NCI-H2171 treated with DMSO at 0.1 percent for 48 hours (cell line): ENCODE data around the gene CTSW.

Experiments used
- DNase-seq: peaks from one replicate; lab custom pipeline; 2025; lab: John Stamatoyannopoulos, UW

The CTSW gene

DNA sequence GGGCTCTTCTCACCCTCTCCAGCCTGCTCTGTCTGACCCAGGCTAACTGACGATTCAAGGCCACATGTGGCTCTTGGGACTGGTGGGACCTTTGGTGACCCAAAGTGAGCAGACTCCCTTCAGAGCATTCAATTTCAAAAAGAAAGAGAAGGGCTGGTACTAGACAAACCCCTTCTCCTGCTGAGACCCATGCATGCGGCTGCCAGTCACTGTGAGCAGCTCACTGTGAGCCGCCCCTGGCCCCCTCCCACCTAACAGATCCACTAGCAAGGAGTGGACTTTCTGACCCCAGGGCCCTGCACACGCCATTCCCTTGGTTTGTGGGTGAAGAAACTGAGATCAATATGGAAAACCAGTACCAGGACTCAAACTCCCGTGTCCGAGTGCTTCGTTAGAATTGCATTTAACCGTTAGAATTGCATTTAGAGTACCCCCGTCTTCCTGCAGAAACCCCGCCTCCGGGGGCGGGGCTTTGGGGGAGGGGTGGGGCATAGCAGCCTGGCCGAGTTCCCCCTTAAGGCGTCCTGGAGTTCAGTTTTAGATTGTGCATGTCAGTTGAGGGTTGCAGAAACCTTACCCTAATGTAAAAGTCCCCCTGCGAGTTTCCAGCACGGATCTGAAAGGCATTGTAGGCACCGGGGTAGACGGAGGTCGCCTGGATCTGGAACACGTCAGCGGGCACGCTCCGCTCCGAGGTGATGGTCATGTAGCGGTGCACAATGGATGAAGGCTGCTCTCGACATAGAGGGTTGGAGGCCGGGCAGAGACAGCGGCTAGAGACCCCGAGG is 12.2 kb upstream of the CTSW start:
- no peak for DNase-seq

DNA sequence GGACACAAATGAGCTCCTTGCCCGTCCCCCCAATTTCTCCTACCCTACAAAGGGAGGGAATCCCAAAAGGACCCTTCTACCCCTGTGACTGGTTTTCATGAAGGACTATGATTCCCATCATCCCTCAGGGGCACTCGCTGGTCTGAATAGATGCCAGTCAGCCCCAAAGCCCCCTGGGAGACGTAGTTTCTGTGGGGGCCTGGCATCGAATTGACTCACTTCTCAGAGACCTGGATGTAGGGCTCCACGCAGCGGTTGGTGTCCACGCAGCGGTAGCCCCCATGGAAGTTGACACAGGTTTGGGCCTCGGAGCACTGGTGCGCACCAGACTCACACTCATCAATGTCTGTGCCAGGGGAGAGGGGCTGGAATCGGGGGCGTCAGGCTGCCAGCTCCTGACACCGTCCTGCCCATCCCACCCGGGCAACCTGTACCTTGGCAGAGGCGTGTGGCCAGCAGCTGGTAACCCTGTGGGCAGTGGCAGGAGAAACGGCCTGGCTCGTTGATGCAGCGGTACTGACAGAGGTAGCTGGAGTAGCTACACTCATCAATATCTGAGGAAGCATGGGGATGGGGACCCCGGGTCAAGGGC is 11.5 kb upstream of the CTSW start:
- no peak for DNase-seq

- DNase-seq, result no peak
These were observed 10.7 kb upstream of the CTSW start for GRCh38 chr11:65868907-65869306.

- DNase-seq, result peak; percentile 56
These were observed 9.9 kb upstream of the CTSW start for GRCh38 chr11:65869643-65870306.

GRCh38 chr11:65870307-65870658 is 9.4 kb upstream of the CTSW start:
- DNase-seq, result no peak

DNA sequence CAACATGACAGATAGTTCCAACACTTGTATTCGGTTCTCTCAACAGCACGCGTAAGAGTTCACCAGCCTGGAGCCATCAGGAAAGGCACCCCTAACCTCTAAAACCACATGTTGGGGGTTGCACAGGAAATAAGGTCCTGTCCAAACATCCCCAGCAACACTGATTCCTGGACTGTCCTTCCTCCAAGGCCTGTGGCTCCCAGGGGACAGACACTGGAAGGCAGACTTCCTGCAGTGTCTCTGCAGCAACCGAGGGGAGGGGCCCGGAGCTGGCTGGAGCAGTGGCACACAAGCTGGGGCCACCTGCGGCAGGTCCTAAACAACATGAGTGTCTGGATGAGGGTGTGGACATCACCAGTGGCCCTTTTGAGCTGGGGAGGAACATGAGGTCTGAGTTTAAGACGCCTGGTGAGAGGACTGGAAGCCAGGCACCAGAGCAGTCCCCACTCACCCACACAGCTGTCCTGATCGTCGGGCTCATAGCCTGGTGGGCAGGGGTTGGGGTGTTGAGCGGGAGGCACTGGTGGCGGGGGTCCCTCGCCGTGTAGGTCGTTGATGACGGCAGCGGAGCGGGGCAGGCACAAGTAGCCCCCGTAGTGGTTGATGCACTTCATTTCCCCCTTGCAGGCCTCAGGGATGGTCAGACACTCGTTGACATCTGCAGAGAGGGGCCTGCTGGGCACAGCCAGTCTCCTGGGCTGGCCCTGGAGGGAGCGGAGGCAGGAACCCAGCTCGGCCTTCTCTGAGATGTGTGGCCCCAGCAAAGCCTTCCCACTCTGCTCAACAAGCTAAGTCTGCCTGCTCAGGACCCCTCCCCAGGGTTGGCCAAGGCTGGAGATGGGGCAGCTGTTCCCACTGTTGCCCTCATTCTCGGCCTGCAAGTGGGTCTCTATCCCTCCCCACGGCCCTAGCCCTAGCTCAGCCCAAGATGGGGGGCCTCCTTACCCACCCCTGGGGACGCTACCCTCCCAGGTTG is 8.6 kb upstream of the CTSW start:
- no peak for DNase-seq

DNA sequence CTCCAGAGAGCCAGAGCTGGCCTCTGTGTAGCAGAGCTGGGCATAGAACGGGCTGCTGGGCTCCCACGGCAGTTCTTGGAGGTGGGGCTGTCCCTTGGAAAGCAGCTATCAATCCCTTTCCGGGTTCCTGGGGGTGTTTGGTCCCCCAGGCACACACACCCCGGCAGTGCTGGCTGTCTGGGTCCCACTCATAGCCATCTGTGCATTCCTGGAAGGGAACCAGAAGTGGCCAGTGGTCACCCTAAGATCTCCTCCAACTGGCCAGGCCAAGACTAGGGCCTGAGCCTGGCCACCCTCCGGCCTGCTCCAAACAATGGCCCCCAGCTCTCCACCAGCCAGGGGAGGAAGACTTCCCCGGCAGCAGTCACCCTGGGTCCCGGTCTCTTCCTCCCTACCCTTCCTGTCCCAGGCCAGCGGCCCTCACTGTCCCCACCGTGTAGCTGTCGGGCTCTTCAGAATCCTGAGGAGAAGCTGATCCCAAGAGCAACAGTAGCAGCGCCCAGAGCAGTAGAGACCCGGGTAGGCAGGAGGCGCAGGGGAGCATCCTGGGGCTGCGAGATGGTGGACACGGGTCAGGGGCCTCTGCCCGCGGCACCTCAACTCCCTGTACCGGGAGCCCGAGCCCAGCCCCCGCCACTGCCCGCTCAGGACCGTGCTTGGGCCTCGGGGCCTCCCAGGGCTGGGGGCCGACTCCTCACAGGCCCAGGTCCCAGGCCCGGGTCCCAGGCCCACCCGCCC is 7.7 kb upstream of the CTSW start:
- DNase-seq, result no peak

DNA sequence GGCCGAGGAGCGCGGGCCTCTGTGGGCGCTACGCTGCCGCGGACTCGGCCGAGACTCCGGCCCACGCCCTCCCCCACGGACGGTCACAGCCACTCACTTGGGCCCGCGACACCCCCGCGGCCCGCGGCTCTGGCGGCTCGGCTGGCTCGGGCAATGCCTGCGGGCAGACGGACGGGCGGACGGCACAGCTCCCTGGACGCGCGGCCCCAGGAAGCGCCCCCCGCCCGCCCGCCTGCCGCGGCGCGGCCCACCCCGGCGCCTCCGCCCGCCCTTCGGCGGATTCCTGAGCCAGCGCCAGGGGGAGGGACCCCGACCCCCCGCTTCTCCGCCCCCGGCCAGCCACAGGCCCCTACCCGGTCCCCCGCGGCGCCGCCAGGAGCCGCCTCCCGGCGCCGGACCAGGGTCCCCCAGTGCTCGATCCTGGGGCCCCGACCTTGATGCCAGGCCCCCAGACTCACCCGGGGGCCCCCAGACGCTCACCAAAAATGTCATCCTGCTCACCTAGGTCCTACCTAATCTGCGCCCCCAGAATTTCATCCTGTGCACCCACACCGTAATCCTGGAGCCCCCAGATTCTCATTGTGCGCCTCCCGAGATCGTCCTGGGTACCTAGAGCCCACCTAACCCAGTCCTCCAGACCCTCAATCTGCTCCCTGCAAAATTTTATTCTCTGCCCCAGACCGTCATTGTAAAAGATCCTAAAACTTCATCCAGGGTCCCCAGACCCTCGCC is 6.9 kb upstream of the CTSW start, which contains the start of gene EFEMP2:
Gene EFEMP2, minus strand, starts transcription at position 215 of the 732 bp plus-strand sequence. CDS start 446 bp downstream, outside the sequence.
- DNase-seq, result no peak

DNA sequence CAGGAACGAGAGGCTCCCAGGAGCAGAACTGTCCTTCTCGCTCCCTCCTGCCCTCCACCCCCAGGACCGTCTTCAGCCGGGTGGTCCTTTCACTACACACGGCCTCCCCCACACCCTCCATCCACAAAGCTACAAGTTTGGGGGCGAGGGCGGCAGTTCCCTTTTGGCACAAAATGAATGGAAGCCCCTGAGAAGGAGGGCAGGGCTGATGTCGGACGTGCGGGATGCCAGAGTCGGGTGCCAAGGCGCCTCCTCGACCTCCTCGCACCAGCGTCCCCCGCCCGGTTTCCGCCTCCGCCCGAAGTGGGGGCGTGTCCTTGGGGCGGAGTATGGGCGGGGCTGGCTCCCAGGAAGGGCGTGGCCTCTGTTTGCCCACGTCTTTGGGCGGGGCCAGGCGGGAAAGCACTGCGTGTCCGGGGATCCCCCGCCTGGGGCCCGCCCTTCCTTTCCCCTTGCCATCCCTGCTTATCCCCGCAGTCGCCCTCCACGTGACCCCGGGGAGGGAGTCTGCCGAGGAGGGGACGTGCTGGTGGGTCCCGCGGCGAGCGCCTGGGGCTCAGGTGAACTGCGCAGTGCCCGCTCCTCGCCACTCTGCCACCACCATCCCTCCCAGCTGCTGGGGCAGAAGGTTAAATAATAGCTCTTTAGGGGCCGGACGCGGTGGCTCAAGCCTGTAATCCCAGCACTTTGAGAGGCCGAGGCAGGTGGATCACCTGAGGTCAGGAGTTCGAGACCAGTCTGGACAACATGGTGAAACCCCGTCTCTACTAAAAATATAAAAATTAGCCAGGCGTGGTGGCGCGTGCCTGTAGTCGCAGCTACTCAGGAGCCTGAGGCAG is 6.1 kb upstream of the CTSW start:
- DNase-seq, result peak; percentile 88

DNA sequence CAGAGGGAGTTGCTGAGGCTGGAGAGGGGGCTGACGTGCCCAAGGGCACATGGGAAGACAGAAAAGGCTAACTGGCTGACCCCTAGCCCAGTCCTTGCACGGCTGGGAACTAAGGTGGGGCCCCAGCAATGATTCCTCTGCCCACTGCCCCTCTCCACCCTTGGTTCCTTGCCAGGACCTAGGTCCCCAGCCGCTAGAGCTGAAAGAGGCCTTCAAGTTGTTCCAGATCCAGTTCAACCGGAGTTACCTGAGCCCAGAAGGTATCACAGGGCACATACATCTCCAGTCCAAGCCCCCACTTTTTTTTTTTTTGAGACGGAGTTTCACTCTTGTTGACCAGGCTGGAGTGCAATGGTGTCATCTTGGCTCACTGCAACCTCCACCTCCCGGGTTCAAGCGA is 390 bp downstream of the CTSW start:
- DNase-seq, result no peak

DNA sequence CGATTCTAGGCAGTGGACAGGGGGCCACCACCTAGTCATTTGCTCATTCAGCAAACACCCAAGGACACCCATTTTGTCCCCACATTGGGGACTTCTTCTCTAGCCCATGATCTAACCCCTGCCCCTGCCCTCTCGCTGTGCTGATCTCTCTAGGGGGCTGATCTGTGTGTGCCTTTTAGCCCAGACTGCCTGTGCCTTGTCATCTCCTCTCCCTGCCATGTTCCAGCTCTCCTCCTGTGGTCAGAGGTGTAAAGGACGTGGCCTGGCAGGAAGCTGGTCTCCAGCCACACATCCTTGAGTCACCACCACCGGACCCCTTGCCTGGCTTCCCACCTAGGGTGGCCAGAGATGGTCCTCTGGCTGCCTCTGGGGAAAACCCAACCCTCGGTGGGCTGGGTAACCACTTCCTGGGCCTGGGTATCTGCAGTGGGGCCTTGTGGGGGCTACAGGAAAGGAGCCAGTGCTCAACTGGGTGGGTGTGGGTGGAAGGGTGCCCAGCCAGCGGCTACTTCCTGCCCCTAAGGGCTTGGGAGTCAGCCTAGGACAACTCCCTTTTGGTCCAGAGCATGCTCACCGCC is 1.3 kb downstream of the CTSW start:
- no peak for DNase-seq

GRCh38 chr11:65882120-65883057 is 2.8 kb downstream of the CTSW start:
- no peak for DNase-seq

DNA sequence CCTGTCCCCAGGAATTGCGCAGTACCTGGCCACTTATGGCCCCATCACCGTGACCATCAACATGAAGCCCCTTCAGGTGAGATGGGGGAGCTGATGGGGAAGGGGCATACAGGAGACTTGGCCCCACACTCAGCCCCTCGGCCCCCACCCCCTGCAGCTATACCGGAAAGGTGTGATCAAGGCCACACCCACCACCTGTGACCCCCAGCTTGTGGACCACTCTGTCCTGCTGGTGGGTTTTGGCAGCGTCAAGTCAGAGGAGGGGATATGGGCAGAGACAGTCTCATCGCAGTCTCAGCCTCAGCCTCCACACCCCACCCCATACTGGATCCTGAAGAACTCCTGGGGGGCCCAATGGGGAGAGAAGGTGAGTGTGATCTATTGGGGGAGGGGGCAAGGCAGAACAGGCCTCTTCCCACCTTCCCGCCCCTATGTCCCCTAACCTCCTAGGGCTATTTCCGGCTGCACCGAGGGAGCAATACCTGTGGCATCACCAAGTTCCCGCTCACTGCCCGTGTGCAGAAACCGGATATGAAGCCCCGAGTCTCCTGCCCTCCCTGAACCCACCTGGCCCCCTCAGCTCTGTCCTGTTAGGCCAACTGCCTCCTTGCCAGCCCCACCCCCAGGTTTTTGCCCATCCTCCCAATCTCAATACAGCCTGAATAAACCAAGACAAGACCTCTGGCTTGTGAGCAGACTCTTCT is 3.6 kb downstream of the CTSW start:
- DNase-seq, result no peak

DNA sequence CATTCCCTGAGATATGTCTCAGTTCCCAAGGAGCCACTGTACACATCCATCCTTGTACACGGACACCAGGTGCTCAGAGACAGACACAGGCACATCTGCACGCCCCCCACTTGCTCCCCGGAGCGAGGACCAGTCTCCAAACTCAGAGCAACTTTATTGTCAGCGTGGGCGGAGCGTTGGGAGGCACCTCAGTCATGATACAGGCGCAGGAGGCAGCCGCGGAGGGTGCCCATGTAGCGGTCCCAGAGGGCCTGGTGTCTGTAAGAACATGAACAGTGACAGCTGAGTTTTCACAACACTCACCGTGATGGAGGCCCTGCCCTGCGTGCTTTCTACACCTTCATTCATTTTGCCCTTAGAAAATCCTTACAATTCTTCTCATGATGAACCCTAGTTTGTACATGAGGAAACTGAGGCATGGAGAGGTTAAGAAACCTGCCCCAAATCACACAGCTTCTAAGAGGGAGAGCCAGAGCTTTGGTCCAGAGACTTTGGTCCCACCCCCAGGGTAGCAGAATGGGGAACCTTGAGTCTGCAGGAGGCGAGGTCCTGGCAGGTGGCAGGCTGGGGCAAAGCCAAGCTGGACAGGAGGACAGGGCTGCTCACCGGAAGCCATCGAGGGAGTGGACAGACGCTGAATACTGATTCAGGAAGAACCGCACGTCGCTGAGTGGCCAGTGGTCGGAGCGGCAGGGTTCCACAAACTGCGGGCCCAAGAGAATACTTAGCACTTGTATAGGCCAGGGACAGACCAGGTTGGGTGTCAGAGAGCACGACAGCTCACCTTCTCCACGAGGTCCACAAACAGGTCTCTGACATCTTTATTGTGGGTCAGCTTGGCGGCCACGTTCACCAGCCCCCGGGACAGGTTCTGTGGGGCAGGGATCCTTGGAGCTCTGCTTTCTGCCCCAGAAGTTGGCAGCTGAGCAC is 4.4 kb downstream of the CTSW start:
- no peak for DNase-seq

- DNase-seq, result peak; percentile 49
These were observed 5.1 kb downstream of the CTSW start for GRCh38 chr11:65884716-65885092.

DNA sequence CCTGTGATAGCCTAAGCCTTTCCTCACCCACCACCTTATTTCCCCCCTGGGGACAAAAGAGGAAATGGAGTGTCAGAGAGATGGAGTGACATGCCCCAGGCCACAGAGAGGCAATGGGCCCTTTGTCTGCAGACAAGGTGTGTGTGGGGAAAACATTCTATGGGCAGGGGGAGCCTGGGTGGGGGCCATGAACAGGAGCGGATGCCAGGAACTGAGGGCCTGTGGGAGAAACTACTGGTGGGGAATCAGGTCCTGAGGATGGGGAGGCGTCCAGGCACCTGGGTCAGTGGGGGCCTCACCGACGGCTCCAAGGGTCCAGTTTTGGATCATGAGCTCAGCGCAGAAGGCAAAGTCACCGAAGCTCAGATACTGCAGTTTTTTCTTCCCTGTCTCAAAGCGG is 5.6 kb downstream of the CTSW start:
- no peak for DNase-seq
